BE2C (cell line): ENCODE measurements around the gene IGFN1.

ENCODE experiments used
- DNase-seq: peaks from one replicate; pipeline ENCODE4 v3.0.0-alpha.2; 2020
- H3K27me3 ChIP-seq: fragments of 250-450 bp; sonication (Bioruptor Pico); 2 replicates; pipeline ENCODE4 v1.5.1; 2020; ENCODE audit warnings: mild to moderate bottlenecking
- H3K36me3 ChIP-seq: fragments of 250-450 bp; sonication (Bioruptor Pico); 2 replicates; pipeline ENCODE4 v1.5.1; 2020; ENCODE audit warnings: mild to moderate bottlenecking
- H3K4me1 ChIP-seq: fragments of 250-450 bp; sonication (Bioruptor Pico); 2 replicates; pipeline ENCODE4 v1.5.1; 2020
- H3K4me3 ChIP-seq: 2 replicates; pipeline ENCODE4 v1.5.1; 2011; ENCODE audit warnings: low read depth, low read length
- H3K9me3 ChIP-seq: fragments of 250-450 bp; sonication (Bioruptor Pico); 2 replicates; pipeline ENCODE4 v1.5.1; 2020
- TF ChIP-seq, protein P1 (sequence below): IDR thresholded peaks from 2 replicates; pipeline ENCODE4 v1.5.1; 2012; ENCODE audit warnings: mild to moderate bottlenecking, low read depth, low read length

IGFN1 gene

GRCh38 chr1:201264072-201264471 lies 73.4 kb downstream of the IGFN1 start:
- no peak for DNase-seq
- H3K27me3 ChIP-seq, result no peaks in the 10 kb centered on the region
- no peaks in the 10 kb centered on the region for H3K36me3 ChIP-seq
- H3K4me1 ChIP-seq, result peaks cover 39% of the 10 kb centered on the region
- TF ChIP-seq, protein P1, sequence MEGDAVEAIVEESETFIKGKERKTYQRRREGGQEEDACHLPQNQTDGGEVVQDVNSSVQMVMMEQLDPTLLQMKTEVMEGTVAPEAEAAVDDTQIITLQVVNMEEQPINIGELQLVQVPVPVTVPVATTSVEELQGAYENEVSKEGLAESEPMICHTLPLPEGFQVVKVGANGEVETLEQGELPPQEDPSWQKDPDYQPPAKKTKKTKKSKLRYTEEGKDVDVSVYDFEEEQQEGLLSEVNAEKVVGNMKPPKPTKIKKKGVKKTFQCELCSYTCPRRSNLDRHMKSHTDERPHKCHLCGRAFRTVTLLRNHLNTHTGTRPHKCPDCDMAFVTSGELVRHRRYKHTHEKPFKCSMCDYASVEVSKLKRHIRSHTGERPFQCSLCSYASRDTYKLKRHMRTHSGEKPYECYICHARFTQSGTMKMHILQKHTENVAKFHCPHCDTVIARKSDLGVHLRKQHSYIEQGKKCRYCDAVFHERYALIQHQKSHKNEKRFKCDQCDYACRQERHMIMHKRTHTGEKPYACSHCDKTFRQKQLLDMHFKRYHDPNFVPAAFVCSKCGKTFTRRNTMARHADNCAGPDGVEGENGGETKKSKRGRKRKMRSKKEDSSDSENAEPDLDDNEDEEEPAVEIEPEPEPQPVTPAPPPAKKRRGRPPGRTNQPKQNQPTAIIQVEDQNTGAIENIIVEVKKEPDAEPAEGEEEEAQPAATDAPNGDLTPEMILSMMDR, result no peak
- no peak overlapping the region for H3K4me3 ChIP-seq
- H3K9me3 ChIP-seq, result no peaks in the 10 kb centered on the region; the same call in 1 of the 2 replicates

- H3K27me3 ChIP-seq, result no peaks in the 10 kb centered on the region
- no peak overlapping the region for H3K4me3 ChIP-seq
- H3K36me3 ChIP-seq, result no peaks in the 10 kb centered on the region
- peaks cover 44% of the 10 kb centered on the region for H3K4me1 ChIP-seq
- DNase-seq, result no peak
- TF ChIP-seq, protein P1, result no peak
- H3K9me3 ChIP-seq, result no peaks in the 10 kb centered on the region; the same call in 1 of the 2 replicates
Measured at GRCh38 chr1:201264554-201264953, 73.9 kb downstream of the IGFN1 start.

DNA sequence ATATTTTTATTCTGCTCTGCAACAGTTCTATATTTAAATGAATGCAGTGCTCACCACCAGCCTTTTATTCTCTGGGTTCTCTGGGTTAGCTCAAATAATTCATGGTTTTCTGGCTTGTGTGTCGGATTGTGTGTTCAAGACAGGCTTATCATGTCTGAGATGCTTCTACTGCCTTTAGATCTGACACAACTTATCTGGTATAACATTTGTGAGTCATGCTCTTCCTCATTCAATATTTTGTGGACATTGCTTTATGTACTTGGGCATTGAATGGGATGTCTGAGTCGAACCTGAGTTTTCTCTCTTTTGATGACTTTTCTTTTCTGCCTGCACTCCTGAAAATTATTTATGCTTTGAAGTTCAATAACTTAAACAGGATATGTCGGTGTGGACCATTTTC lies 75.1 kb downstream of the IGFN1 start:
- Histone ChIP-seq H3K27me3 (no peaks in the 10 kb centered on the region), H3K4me1 (peaks cover 37% of the 10 kb centered on the region), H3K36me3 (no peaks in the 10 kb centered on the region), H3K9me3 (no peaks in the 10 kb centered on the region; the same call in 1 of the 2 replicates), H3K4me3 (no peak overlapping the region)
- no peak for DNase-seq
- TF ChIP-seq, protein P1, result no peak

DNA sequence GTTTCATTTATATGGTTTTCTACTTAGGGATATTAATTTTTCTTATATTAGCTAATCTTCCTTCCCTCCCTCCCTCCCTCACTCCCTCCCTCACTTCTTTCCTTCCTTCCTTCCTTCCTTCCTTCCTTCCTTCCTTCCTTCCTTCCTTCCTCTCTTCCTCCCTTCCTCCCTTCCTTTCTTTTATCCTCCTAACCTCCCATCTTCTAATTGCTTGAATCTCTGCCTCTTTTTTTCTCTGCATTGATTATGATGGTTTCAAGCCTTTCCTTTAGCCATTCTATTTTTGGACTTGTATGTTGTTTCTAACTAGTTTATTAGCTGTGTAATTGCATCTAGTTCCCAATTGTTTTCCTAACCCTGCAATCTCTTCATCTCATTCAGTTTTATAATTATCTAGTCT lies 75.7 kb downstream of the IGFN1 start:
- no peak overlapping the region for H3K4me3 ChIP-seq
- H3K4me1 ChIP-seq, result peaks cover 37% of the 10 kb centered on the region
- no peaks in the 10 kb centered on the region for H3K27me3 ChIP-seq
- no peaks in the 10 kb centered on the region for H3K36me3 ChIP-seq
- DNase-seq, result no peak
- H3K9me3 ChIP-seq, result no peaks in the 10 kb centered on the region; the same call in 1 of the 2 replicates
- TF ChIP-seq, protein P1, result no peak

GRCh38 chr1:201266774-201267173 lies 76.2 kb downstream of the IGFN1 start:
- Histone ChIP-seq H3K27me3 (no peaks in the 10 kb centered on the region), H3K4me1 (peaks cover 37% of the 10 kb centered on the region), H3K9me3 (no peaks in the 10 kb centered on the region; the same call in 1 of the 2 replicates), H3K4me3 (no peak overlapping the region), H3K36me3 (no peaks in the 10 kb centered on the region)
- no peak for DNase-seq
- TF ChIP-seq, protein P1, result no peak

DNA sequence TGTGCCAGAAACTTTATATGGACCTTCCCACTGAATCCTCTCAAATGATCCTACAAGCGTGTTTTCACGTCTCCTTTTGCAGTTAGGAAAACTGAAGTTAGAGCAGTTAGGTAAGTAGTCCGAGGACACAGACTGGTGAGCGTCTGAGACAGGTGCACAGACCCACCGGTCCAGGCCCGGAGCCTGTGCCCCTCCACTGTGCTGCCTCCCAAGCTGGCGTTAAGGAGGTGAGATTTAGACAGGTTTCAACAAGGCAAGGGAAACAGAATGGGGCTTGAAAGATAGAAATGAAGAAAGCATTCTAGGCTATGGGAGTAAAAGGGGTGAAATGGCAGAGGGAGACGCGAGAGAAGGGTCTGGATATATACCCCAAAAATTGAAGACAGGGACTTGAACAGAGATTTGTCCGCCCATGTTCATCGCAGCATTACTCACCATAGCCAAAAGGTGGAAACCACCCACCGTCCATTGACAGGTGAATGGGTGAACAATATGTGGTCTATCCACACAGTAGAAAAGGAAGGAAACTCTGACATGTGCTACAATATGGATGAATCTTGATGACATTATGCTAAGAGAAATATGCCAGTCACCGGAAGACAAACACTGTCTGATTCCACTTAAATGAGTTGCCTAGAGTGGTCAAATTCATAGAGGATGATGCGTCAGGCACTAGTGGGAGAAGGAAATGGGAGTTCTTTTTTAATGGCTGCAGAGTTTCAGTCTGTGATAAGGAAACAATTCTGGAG lies 77.0 kb downstream of the IGFN1 start:
- H3K9me3 ChIP-seq, result no peaks in the 10 kb centered on the region
- peaks cover 37% of the 10 kb centered on the region for H3K4me1 ChIP-seq
- H3K4me3 ChIP-seq, result no peak overlapping the region
- no peaks in the 10 kb centered on the region for H3K27me3 ChIP-seq
- no peak for DNase-seq
- H3K36me3 ChIP-seq, result no peaks in the 10 kb centered on the region
- TF ChIP-seq, protein P1, result no peak
